H1 (cell line): ENCODE measurements around the gene ADAT3. TPM values are rescaled to one million over a fixed set of nuclear protein-coding genes. Genes with fewer than 3 reads are reported as not detected.

Experiments
- CTCF ChIA-PET: fragments of 300-600 bp; sonication (Branson Sonifier 250); formaldehyde crosslinking; loops from one replicate; lab custom pipeline; 2021; ENCODE audit not compliant: partially characterized antibody; lab: Charles Lee
- POLR2A ChIA-PET: fragments of 300-600 bp; sonication (Branson Sonifier 250); formaldehyde crosslinking; loops from one replicate; lab custom pipeline; 2021; ENCODE audit warnings: inconsistent platforms; ENCODE audit not compliant: partially characterized antibody; lab: Charles Lee
- DNase-seq, 2 experiments: peaks; one replicate each; pipeline versions ENCODE4 v3.0.0 to v3.0.0-alpha.2; 2010 to 2022; ENCODE audit warnings: low spot score in 2 of 2, low read depth in 1 of 2, mixed read lengths in 1 of 2
- FAIRE-seq: peaks from 2 replicates; lab custom pipeline; 2011; peaks lifted over from hg19 to GRCh38; lab: Jason Lieb, UNC
- H2AFZ ChIP-seq: 2 replicates; pipeline ENCODE4 v1.8.1; 2012; ENCODE audit warnings: low read length, inconsistent platforms
- H2AK5ac ChIP-seq: 2 replicates; pipeline ENCODE4 v1.6.1; 2013; ENCODE audit warnings: low read depth, low read length
- H2BK120ac ChIP-seq: replicated peaks from 2 replicates; pipeline ENCODE3; 2013; ENCODE audit warnings: low read depth, low read length, inconsistent platforms
- H2BK12ac ChIP-seq: 2 replicates; pipeline ENCODE4 v1.6.1; 2013; ENCODE audit warnings: low read depth, low read length
- H2BK15ac ChIP-seq: 2 replicates; pipeline ENCODE4 v1.6.1; 2013; ENCODE audit warnings: low read length
- H2BK20ac ChIP-seq: 2 replicates; pipeline ENCODE4 v1.6.1; 2013; ENCODE audit warnings: low read length
- H2BK5ac ChIP-seq: 2 replicates; pipeline ENCODE4 v1.6.1; 2013; ENCODE audit warnings: low read depth, low read length
- H3K14ac ChIP-seq: 2 replicates; pipeline ENCODE4 v1.6.1; 2013; ENCODE audit warnings: inconsistent platforms; ENCODE audit not compliant: insufficient read length
- H3K18ac ChIP-seq: 2 replicates; pipeline ENCODE4 v1.6.1; 2013; ENCODE audit warnings: low read length; ENCODE audit errors: extremely low read depth
- H3K23ac ChIP-seq: 2 replicates; pipeline ENCODE4 v1.6.1; 2013; ENCODE audit warnings: inconsistent platforms; ENCODE audit not compliant: insufficient read length
- H3K23me2 ChIP-seq: 2 replicates; pipeline ENCODE4 v1.6.1; 2013; ENCODE audit warnings: low read depth, low read length
- H3K27ac ChIP-seq: 2 replicates; pipeline ENCODE4 v1.6.1; 2011; ENCODE audit warnings: low read depth, low read length, inconsistent platforms
- H3K27me3 ChIP-seq, 4 experiments: replicated peaks in 1 of 4; 1 replicate in 1 of 4; 2 replicates in 3 of 4; pipeline versions ENCODE4 v1.6.1 to v1.8.1; 2011 to 2013; ENCODE audit warnings: low read length in 3 of 4, mild to moderate bottlenecking in 3 of 4, inconsistent platforms in 2 of 4, mixed read lengths in 2 of 4, moderate library complexity in 1 of 4; ENCODE audit not compliant: control insufficient read depth in 3 of 4, insufficient read depth in 3 of 4; ENCODE audit errors: extremely low read depth in 1 of 4
- H3K36me3 ChIP-seq, 4 experiments: 2 replicates each; pipeline versions ENCODE4 v1.6.1 to v1.8.1; 2011 to 2013; ENCODE audit warnings: mild to moderate bottlenecking in 4 of 4, low read length in 3 of 4, moderate library complexity in 2 of 4, control low read depth in 1 of 4, inconsistent platforms in 1 of 4; ENCODE audit not compliant: insufficient read depth in 4 of 4, control insufficient read depth in 2 of 4
- H3K4ac ChIP-seq: replicated peaks from 2 replicates; pipeline ENCODE3; 2013; ENCODE audit warnings: low read length, low read depth, mixed read lengths, inconsistent platforms; ENCODE audit not compliant: insufficient read length
- H3K4me1 ChIP-seq, 4 experiments: replicated peaks in 1 of 4; 1 replicate in 1 of 4; 2 replicates in 3 of 4; pipeline versions ENCODE4 v1.6.1 to v1.8.1; 2011 to 2013; ENCODE audit warnings: low read length in 3 of 4, inconsistent platforms in 2 of 4, mixed read lengths in 1 of 4; ENCODE audit not compliant: insufficient read depth in 4 of 4, control insufficient read depth in 3 of 4
- H3K4me2 ChIP-seq, 2 experiments: 2 replicates each; pipeline versions ENCODE4 v1.6.1 to v1.8.1; 2011 to 2013; ENCODE audit warnings: low read depth in 2 of 2, low read length in 2 of 2, control low read depth in 1 of 2, inconsistent platforms in 1 of 2, mild to moderate bottlenecking in 1 of 2; ENCODE audit not compliant: insufficient read depth in 1 of 2
- H3K4me3 ChIP-seq, 4 experiments: fragments of 200-600, 300-600 bp in 1 of 4; sonication (generic), shearing (Covaris generic), sonication (Bioruptor Twin) in 1 of 4; 2 replicates each; pipeline versions ENCODE4 v1.5.1 to v1.8.1; 2011 to 2016; ENCODE audit warnings: low read length in 4 of 4, low read depth in 3 of 4, control low read depth in 2 of 4, inconsistent platforms in 2 of 4, mild to moderate bottlenecking in 2 of 4, mixed read lengths in 1 of 4, moderate library complexity in 1 of 4; ENCODE audit not compliant: insufficient read depth in 2 of 4; ENCODE audit errors: extremely low read depth in 1 of 4
- H3K56ac ChIP-seq: replicated peaks from 2 replicates; pipeline ENCODE3; 2013; ENCODE audit warnings: low read depth, mild to moderate bottlenecking, mixed read lengths, low read length, inconsistent platforms; ENCODE audit not compliant: insufficient read length
- H3K79me1 ChIP-seq: 2 replicates; pipeline ENCODE4 v1.6.1; 2013; ENCODE audit warnings: low read depth, low read length, control low read depth
- H3K79me2 ChIP-seq, 2 experiments: 2 replicates each; pipeline versions ENCODE4 v1.6.1 to v1.8.1; 2012 to 2013; ENCODE audit warnings: low read length in 2 of 2, mild to moderate bottlenecking in 2 of 2, inconsistent platforms in 1 of 2; ENCODE audit not compliant: insufficient read depth in 2 of 2, control insufficient read depth in 1 of 2
- H3K9ac ChIP-seq, 4 experiments: replicated peaks in 1 of 4; 1 replicate in 1 of 4; 2 replicates in 3 of 4; pipeline versions ENCODE4 v1.6.1 to v1.8.1; 2011 to 2013; ENCODE audit warnings: low read depth in 3 of 4, low read length in 3 of 4, control low read depth in 2 of 4, mild to moderate bottlenecking in 2 of 4, moderate library complexity in 2 of 4, inconsistent platforms in 1 of 4; ENCODE audit errors: extremely low read depth in 1 of 4
- H3K9me3 ChIP-seq, 2 experiments: 2 replicates each; pipeline versions ENCODE4 v1.6.1 to v1.8.1; 2012 to 2013; ENCODE audit warnings: mild to moderate bottlenecking in 2 of 2, moderate library complexity in 2 of 2, control low read depth in 1 of 2, inconsistent platforms in 1 of 2, low read depth in 1 of 2, low read length in 1 of 2, mixed read lengths in 1 of 2; ENCODE audit not compliant: insufficient read depth in 2 of 2
- H4K20me1 ChIP-seq, 2 experiments: replicated peaks in 1 of 2; 2 replicates each; pipeline versions ENCODE3 to v1.8.1; 2011 to 2013; ENCODE audit warnings: inconsistent platforms in 2 of 2, low read length in 2 of 2, mild to moderate bottlenecking in 1 of 2; ENCODE audit not compliant: insufficient read depth in 2 of 2, control insufficient read depth in 1 of 2
- H4K5ac ChIP-seq: 2 replicates; pipeline ENCODE4 v1.6.1; 2013; ENCODE audit warnings: low read length, low read depth, mixed read lengths, inconsistent platforms; ENCODE audit not compliant: insufficient read length
- H4K8ac ChIP-seq: 2 replicates; pipeline ENCODE4 v1.8.0; 2013; ENCODE audit warnings: mild to moderate bottlenecking, moderate library complexity, low read length, inconsistent platforms; ENCODE audit not compliant: insufficient read depth; ENCODE audit errors: extremely low read depth
- H4K91ac ChIP-seq: replicated peaks from 2 replicates; pipeline ENCODE3; 2013; ENCODE audit warnings: low read length, mixed read lengths, inconsistent platforms; ENCODE audit not compliant: insufficient read length
- CBX5 ChIP-seq: fragments of 300-800, 300-1000 bp; sonication (generic); IDR thresholded peaks from 2 replicates; pipeline ENCODE4 v1.7.1; 2016; ENCODE audit warnings: antibody characterized with exemption, low read length, low read depth
- HDAC2 ChIP-seq, 2 experiments: fragments of 300-600 bp in 1 of 2; sonication (generic) in 1 of 2; IDR thresholded peaks; 2 replicates each; pipeline ENCODE4 v1.6.1; 2011 to 2012; ENCODE audit warnings: low read depth in 2 of 2, low read length in 2 of 2, mild to moderate bottlenecking in 2 of 2, moderate library complexity in 2 of 2, borderline replicate concordance in 1 of 2, inconsistent platforms in 1 of 2
- MAX ChIP-seq: IDR thresholded peaks from 2 replicates; pipeline ENCODE4 v1.6.1; 2012; ENCODE audit warnings: inconsistent platforms
- RAD21 ChIP-seq, 2 experiments: IDR thresholded peaks in 1 of 2; conservative IDR thresholded peaks in 1 of 2; 2 replicates each; pipeline ENCODE4 v1.6.1; 2011; ENCODE audit warnings: low read depth in 2 of 2, low read length in 2 of 2, improper control_type of control experiment in 1 of 2, inconsistent platforms in 1 of 2, mild to moderate bottlenecking in 1 of 2, moderate library complexity in 1 of 2
- RFX5 ChIP-seq: IDR thresholded peaks from 2 replicates; pipeline ENCODE4 v1.6.1; 2011; ENCODE audit warnings: low read depth, low read length, improper control_type of control experiment, borderline replicate concordance
- SIN3A ChIP-seq, 2 experiments: IDR thresholded peaks in 1 of 2; conservative IDR thresholded peaks in 1 of 2; 2 replicates each; pipeline ENCODE4 v1.6.1; 2011 to 2012; ENCODE audit warnings: low read length in 2 of 2, improper control_type of control experiment in 1 of 2, low read depth in 1 of 2, mild to moderate bottlenecking in 1 of 2
- SIRT6 ChIP-seq: IDR thresholded peaks from one replicate; pipeline ENCODE4 v1.7.1; 2012; ENCODE audit warnings: low read length, inconsistent platforms
- TAF1 ChIP-seq: IDR thresholded peaks from 2 replicates; pipeline ENCODE4 v1.6.1; 2011; ENCODE audit warnings: mild to moderate bottlenecking, low read depth, low read length
- WGBS, 2 experiments: shearing (Covaris generic) in 1 of 2; methylation state at CpG; one replicate each; pipeline versions ENCODE4 v1.1.6 to v1.1.7; 2013 to 2015; ENCODE audit warnings: low lambda C conversion rate in 2 of 2, mixed read lengths in 2 of 2, inconsistent platforms in 1 of 2, low coverage in 1 of 2, missing lambda C conversion rate in 1 of 2; ENCODE audit not compliant: insufficient replicate concordance in 2 of 2, insufficient coverage in 1 of 2, insufficient read length in 1 of 2; ENCODE audit errors: extremely low coverage in 1 of 2, missing lambda C conversion rate in 1 of 2; 5-methylcytosine and 5-hydroxymethylcytosine counted together
- polyA plus RNA-seq, 7 experiments: library from polyadenylated mRNA; depleted of rRNA in 3 of 7; stranded (reverse) in 5 of 7; unstranded in 2 of 7; fragments of >200 nt in 5 of 7; fragments of 200-250 nt in 2 of 7; gene quantifications; 1 replicate in 5 of 7; 2 replicates in 1 of 7; 4 replicates in 1 of 7; pipeline versions ENCODE4 v1.2.1 to v1.2.3, GENCODE V29; 2011 to 2013; ENCODE audit warnings: missing spikeins in 2 of 7, mixed read lengths in 2 of 7
- total RNA-seq: library from RNA; stranded (reverse); fragmentation: NEBNext Ultra II Directional; extraction: Animal tissue kit (Norgen Biotek cat#: 25700); gene quantifications from 2 replicates; pipeline ENCODE4 v1.2.1, GENCODE V29; 2021
- TF ChIP-seq, protein P1 (sequence below): IDR thresholded peaks from 2 replicates; pipeline ENCODE4 v1.6.1; 2012; ENCODE audit warnings: low read length, inconsistent platforms

The ADAT3 gene
- total and polyA plus RNA-seq, 2 of the 8 experiments (the other 6 are each of a cell fraction or from before 2014, with no cell fraction given) = 5.4 to 10.8 TPM

DNA sequence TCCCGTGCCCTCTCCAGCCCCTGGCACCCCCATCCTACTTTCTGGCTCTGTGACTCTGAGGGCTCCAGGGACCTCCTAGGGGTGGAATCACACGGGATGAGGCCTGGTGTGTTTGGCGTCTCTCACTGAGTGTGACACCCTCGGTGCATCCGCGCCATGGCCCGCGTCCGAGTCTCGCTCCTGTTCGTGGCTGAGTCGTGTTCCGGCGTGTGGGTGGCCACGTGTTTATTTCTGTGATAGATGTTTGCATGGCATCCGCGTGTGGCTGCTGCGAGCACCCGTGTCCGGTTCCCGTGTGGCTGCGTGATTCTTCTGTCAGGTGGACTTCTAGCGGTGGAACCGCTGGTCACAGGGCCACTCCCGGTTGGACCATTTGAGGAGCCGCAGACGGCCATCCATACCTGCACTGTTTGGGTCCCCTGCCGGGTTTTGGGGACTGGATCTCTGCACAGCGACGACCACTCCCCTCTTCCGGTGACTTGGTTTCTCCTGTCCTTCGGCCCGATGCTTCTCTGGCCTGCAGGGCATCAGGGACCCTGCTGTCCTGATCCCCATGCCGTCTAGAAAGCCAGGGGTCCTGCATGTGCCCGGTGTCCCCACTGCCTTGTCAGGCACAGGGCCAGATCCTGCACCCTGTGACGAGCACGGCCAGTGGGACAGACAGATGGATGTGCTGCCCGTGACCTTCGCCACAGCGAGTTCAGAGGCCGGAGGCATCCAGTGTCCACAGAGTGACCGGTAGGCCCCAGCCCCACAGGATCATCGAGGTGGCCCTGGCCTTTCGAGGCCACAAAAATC is 44.3 kb downstream of the ADAT3 start:
- peaks cover 0 to 5% (median 1%) of the 10 kb centered on the region in 4 experiments; a peak in 5 of 7 replicates for H3K4me1 ChIP-seq
- no peak overlapping the region for H2BK12ac ChIP-seq
- no peak overlapping the region for H3K27ac ChIP-seq
- peaks cover 28% of the 10 kb centered on the region for H3K79me1 ChIP-seq
- H3K9me3 ChIP-seq = no peaks in the 10 kb centered on the region; a peak in 1 of 4 replicates
- no peak overlapping the region for H4K5ac ChIP-seq
- no peak overlapping the region for H2BK20ac ChIP-seq
- H3K27me3 ChIP-seq = no peaks in the 10 kb centered on the region
- no peak overlapping the region for H3K4me3 ChIP-seq
- no peak overlapping the region for H3K23ac ChIP-seq
- H2BK120ac ChIP-seq = no peak overlapping the region
- H3K4me2 ChIP-seq = no peak overlapping the region
- no peak overlapping the region for H3K18ac ChIP-seq
- DNase-seq = no peak
- no peak overlapping the region for H4K91ac ChIP-seq
- no peak overlapping the region for H2BK5ac ChIP-seq
- no peak overlapping the region for H2AFZ ChIP-seq
- ChIA-PET POLR2A (interaction anchor here (1.8 kb wide), 1 partner anchor 102 kb away, joined by 5 read pairs; the partner anchor contains the start of gene MKNK2), CTCF (interaction anchor here (0.7 kb wide), 1 partner anchor 16 kb away, joined by 3 read pairs; no protein-coding TSS in a partner anchor)
- no peak overlapping the region for H3K4ac ChIP-seq
- H3K23me2 ChIP-seq = no peaks in the 10 kb centered on the region
- H3K14ac ChIP-seq = no peak overlapping the region
- no peak overlapping the region for H2AK5ac ChIP-seq
- H3K79me2 ChIP-seq = peaks cover 54 to 91% of the 10 kb centered on the region in 2 experiments
- H3K36me3 ChIP-seq = no peaks in the 10 kb centered on the region; a peak in 1 of 8 replicates
- H4K8ac ChIP-seq = peak overlapping the region; percentile 35; the same call in 1 of the 2 replicates
- no peak overlapping the region for H2BK15ac ChIP-seq
- FAIRE-seq = no peak
- H3K9ac ChIP-seq = no peak overlapping the region
- H3K56ac ChIP-seq = no peak overlapping the region
- peaks cover 45 to 55% of the 10 kb centered on the region in 2 experiments for H4K20me1 ChIP-seq
- WGBS, 2 experiments = 96% methylated on average over 41 of the region's 44 CpGs; no CpG with 5 or more reads in 1 of the 2 experiments
- TF ChIP-seq SIRT6 (no peak), SIN3A (conservative IDR thresholded peaks at IDR 0.05 in 1 of 2, IDR thresholded peaks at IDR 0.05 in 1 of 2; ENCODE audit: low read depth in 1 of 2, low read length in 2 of 2) (no peak), RFX5 (no peak), TAF1 (no peak), MAX (no peak), RAD21 (IDR thresholded peaks at IDR 0.05 in 1 of 2, conservative IDR thresholded peaks at IDR 0.05 in 1 of 2; ENCODE audit: low read depth in 2 of 2, low read length in 2 of 2) (no peak), HDAC2 (IDR thresholded peaks at IDR 0.05; ENCODE audit: borderline replicate concordance in 1 of 2, low read depth in 2 of 2, low read length in 2 of 2) (no peak), CBX5 (no peak)
- TF ChIP-seq, protein P1, sequence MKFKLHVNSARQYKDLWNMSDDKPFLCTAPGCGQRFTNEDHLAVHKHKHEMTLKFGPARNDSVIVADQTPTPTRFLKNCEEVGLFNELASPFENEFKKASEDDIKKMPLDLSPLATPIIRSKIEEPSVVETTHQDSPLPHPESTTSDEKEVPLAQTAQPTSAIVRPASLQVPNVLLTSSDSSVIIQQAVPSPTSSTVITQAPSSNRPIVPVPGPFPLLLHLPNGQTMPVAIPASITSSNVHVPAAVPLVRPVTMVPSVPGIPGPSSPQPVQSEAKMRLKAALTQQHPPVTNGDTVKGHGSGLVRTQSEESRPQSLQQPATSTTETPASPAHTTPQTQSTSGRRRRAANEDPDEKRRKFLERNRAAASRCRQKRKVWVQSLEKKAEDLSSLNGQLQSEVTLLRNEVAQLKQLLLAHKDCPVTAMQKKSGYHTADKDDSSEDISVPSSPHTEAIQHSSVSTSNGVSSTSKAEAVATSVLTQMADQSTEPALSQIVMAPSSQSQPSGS = no peak
